Smooth muscle cell (in vitro differentiated cells): ENCODE results near the gene TLE3. TPM values are rescaled to one million over a fixed set of nuclear protein-coding genes. Genes with fewer than 3 reads are reported as not detected.

Experiments
- DNase-seq: peaks from one replicate; lab custom pipeline; 2025; ENCODE audit not compliant: unreplicated experiment; lab: John Stamatoyannopoulos, UW
- H2AFZ ChIP-seq: fragments of 200-600 bp; sonication (generic); 2 replicates; pipeline ENCODE4 v1.6.0; 2016; ENCODE audit warnings: antibody characterized with exemption, low read depth, mild to moderate bottlenecking
- H3F3A ChIP-seq: fragments of 200-600 bp; sonication (generic); 2 replicates; pipeline ENCODE4 v1.6.0; 2017; ENCODE audit warnings: antibody characterized with exemption, low read depth
- H3K27ac ChIP-seq: fragments of 200-600 bp; sonication (generic); 2 replicates; pipeline ENCODE4 v1.5.1; 2016; ENCODE audit warnings: low read depth, mild to moderate bottlenecking
- H3K27me3 ChIP-seq: fragments of 200-600 bp; sonication (generic); 2 replicates; pipeline ENCODE4 v1.6.1; 2016; ENCODE audit warnings: low read depth, mild to moderate bottlenecking
- H3K36me3 ChIP-seq: fragments of 200-600 bp; sonication (generic); 2 replicates; pipeline ENCODE4 v1.5.1; 2016; ENCODE audit warnings: low read depth
- H3K4me1 ChIP-seq: fragments of 200-600 bp; sonication (generic); 2 replicates; pipeline ENCODE4 v1.5.1; 2016; ENCODE audit warnings: low read depth
- H3K4me2 ChIP-seq: fragments of 200-600 bp; sonication (generic); 2 replicates; pipeline ENCODE4 v1.6.0; 2016; ENCODE audit warnings: mild to moderate bottlenecking
- H3K4me3 ChIP-seq: fragments of 200-600 bp; sonication (generic); 2 replicates; pipeline ENCODE4 v1.5.1; 2016; ENCODE audit warnings: mild to moderate bottlenecking
- H3K79me2 ChIP-seq: fragments of 200-600 bp; sonication (generic); 2 replicates; pipeline ENCODE4 v1.6.0; 2016; ENCODE audit warnings: low read depth, mild to moderate bottlenecking
- H3K9ac ChIP-seq: fragments of 200-600 bp; sonication (generic); 2 replicates; pipeline ENCODE4 v1.6.0; 2016; ENCODE audit warnings: low read depth
- H3K9me3 ChIP-seq: fragments of 200-600 bp; sonication (generic); replicated peaks from 2 replicates; pipeline ENCODE4 v1.5.1; 2016; ENCODE audit warnings: low read depth
- H4K20me1 ChIP-seq: fragments of 200-600 bp; sonication (generic); 2 replicates; pipeline ENCODE4 v1.6.0; 2016; ENCODE audit warnings: low read depth
- CTCF ChIP-seq: fragments of 200-600 bp; sonication (generic); IDR thresholded peaks from 2 replicates; pipeline ENCODE4 v1.5.1; 2017; ENCODE audit warnings: borderline replicate concordance, mild to moderate bottlenecking, antibody characterized with exemption; ENCODE audit not compliant: insufficient read depth, poor library complexity, severe bottlenecking
- WGBS: methylation state at CpG from one replicate; pipeline ENCODE4 v1.1.7; 2016; ENCODE audit warnings: low lambda C conversion rate; 5-methylcytosine and 5-hydroxymethylcytosine counted together
- polyA plus RNA-seq: library from polyadenylated mRNA; unstranded; fragments of >200 nt; fragmentation: Nextera tagmentation; extraction: Ambion mirVana; gene quantifications from 2 replicates; pipeline ENCODE4 v1.2.1, GENCODE V29; 2016
- total RNA-seq: library from RNA; depleted of rRNA; stranded (reverse); fragments of >200 nt; gene quantifications from 2 replicates; pipeline ENCODE4 v1.2.3, GENCODE V29; 2014

Gene TLE3
- total and polyA plus RNA-seq, 2 experiments from 2014 or later: 50.9 to 53.2 TPM

GRCh38 chr15:70082281-70082900 lies 15.3 kb downstream of the TLE3 start:
- H3K4me3 ChIP-seq: no peak overlapping the region
- H4K20me1 ChIP-seq: peaks cover 100% of the 10 kb centered on the region
- no peak for TF ChIP-seq CTCF
- peaks cover 40% of the 10 kb centered on the region for H3K4me1 ChIP-seq
- peaks cover 98% of the 10 kb centered on the region for H3K79me2 ChIP-seq
- peaks cover 7% of the 10 kb centered on the region for H3F3A ChIP-seq
- H3K9ac ChIP-seq: no peak overlapping the region
- no peaks in the 10 kb centered on the region for H3K9me3 ChIP-seq
- peaks cover 7% of the 10 kb centered on the region for H3K36me3 ChIP-seq
- no peak overlapping the region for H3K4me2 ChIP-seq
- H3K27ac ChIP-seq: no peak overlapping the region
- H3K27me3 ChIP-seq: no peaks in the 10 kb centered on the region
- 83% methylated on average over 12 of the region's 12 CpGs for WGBS
- DNase-seq: no peak
- H2AFZ ChIP-seq: no peak overlapping the region

- WGBS: 84% methylated on average over 6 of the region's 6 CpGs
Observed at GRCh38 chr15:70081612-70082011, 16.1 kb downstream of the TLE3 start.

GRCh38 chr15:70080347-70080746 lies 17.4 kb downstream of the TLE3 start:
- peaks cover 98% of the 10 kb centered on the region for H3K79me2 ChIP-seq
- H3K27ac ChIP-seq: no peak overlapping the region
- 81% methylated on average over 6 of the region's 6 CpGs for WGBS

More at GRCh38 chr15:70081612-70082011, 16.1 kb downstream of the TLE3 start:
- no peak for DNase-seq
- H3K4me1 ChIP-seq: peaks cover 40% of the 10 kb centered on the region
- H4K20me1 ChIP-seq: peaks cover 100% of the 10 kb centered on the region
- H3K27ac ChIP-seq: no peak overlapping the region
- H3K79me2 ChIP-seq: peaks cover 98% of the 10 kb centered on the region
- no peak overlapping the region for H3K4me3 ChIP-seq
- H3F3A ChIP-seq: peaks cover 7% of the 10 kb centered on the region
- no peaks in the 10 kb centered on the region for H3K9me3 ChIP-seq
- no peaks in the 10 kb centered on the region for H3K27me3 ChIP-seq
- H3K36me3 ChIP-seq: peaks cover 7% of the 10 kb centered on the region
- no peak overlapping the region for H3K4me2 ChIP-seq
- H3K9ac ChIP-seq: no peak overlapping the region
- no peak for TF ChIP-seq CTCF
- no peak overlapping the region for H2AFZ ChIP-seq

More at GRCh38 chr15:70080347-70080746, 17.4 kb downstream of the TLE3 start:
- no peak for TF ChIP-seq CTCF
- H3K4me3 ChIP-seq: no peak overlapping the region
- H3K4me2 ChIP-seq: no peak overlapping the region
- H3K9ac ChIP-seq: no peak overlapping the region
- no peaks in the 10 kb centered on the region for H3K27me3 ChIP-seq
- peaks cover 9% of the 10 kb centered on the region for H3F3A ChIP-seq
- DNase-seq: no peak
- H4K20me1 ChIP-seq: peaks cover 100% of the 10 kb centered on the region
- peaks cover 7% of the 10 kb centered on the region for H3K36me3 ChIP-seq
- peaks cover 37% of the 10 kb centered on the region for H3K4me1 ChIP-seq
- H3K9me3 ChIP-seq: no peaks in the 10 kb centered on the region
- no peak overlapping the region for H2AFZ ChIP-seq
